Cardiac septum (tissue), 1 donor: ENCODE measurements around the gene PLTP. TPM values are rescaled to one million over a fixed set of nuclear protein-coding genes. Genes with fewer than 3 reads are reported as not detected.

Experiments
- DNase-seq: peaks from one replicate; pipeline ENCODE4 v3.0.0-alpha.2; 2020; ENCODE audit warnings: low spot score
- intact Hi-C: fragments of 100-400 bp; cut with DNase I; formaldehyde crosslinking; loops from one replicate; pipeline ENCODE4 v1.14.0; 2022
- total RNA-seq: library from RNA; stranded (reverse); fragmentation: NEBNext Ultra II Directional; extraction: Animal tissue kit (Norgen Biotek cat#: 25700); gene quantifications from one replicate; pipeline ENCODE4 v1.2.1, GENCODE V29; 2021
- donor health status: DM: no; HTN: no; CAD: no.

PLTP gene
- total RNA-seq, 1 donor from 2014 or later, result 37.1 TPM

- intact Hi-C loops, result no loop called here
- no peak for DNase-seq
These were observed 12.7 kb upstream of the PLTP start for GRCh38 chr20:45924391-45925261.

DNA sequence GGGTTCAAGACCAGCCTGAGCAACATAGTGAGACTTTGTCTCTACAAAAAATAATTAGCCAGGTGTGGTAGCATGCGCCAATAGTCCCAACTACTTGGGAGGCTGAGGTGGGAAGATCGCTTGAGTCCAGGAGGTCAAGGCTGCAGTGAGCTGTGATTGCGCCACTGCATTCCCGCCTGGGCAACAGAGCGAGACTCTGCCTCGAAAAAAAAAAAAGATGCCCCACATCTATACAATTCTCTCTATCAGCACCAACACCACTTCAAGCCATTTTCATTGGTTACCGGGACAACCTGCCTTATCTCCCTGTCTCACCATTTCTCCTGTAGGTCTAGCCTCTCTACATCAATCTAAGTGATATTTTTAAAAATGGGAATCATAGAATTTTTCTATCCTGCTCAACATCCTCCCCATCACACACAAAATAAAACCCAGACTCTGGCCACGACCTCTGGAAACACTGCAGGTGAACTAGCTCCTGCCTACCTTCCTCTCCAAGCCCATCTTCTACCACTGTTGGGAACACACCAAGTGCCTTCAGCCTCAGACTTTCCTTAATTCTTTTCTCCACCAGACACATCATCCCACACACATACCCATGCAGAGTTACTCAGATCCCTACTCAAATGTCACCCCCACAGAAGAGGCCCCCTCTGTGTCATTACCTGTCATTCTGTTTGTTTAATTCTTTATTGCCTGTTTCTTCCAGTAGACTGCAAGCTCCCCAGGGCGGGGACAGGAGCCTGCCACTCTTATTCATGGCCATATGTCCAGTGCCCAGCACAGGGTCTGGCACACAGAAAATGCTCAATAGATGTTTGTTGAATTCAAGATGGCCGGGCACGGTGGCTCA is 9.6 kb upstream of the PLTP start:
- intact Hi-C loops, result no loop called here
- no peak for DNase-seq

GRCh38 chr20:45920462-45921336 is 8.7 kb upstream of the PLTP start:
- DNase-seq, result no peak
- intact Hi-C loops, result no loop called here

GRCh38 chr20:45919542-45920399 is 7.8 kb upstream of the PLTP start:
- no peak for DNase-seq
- intact Hi-C loops, result no loop called here

DNA sequence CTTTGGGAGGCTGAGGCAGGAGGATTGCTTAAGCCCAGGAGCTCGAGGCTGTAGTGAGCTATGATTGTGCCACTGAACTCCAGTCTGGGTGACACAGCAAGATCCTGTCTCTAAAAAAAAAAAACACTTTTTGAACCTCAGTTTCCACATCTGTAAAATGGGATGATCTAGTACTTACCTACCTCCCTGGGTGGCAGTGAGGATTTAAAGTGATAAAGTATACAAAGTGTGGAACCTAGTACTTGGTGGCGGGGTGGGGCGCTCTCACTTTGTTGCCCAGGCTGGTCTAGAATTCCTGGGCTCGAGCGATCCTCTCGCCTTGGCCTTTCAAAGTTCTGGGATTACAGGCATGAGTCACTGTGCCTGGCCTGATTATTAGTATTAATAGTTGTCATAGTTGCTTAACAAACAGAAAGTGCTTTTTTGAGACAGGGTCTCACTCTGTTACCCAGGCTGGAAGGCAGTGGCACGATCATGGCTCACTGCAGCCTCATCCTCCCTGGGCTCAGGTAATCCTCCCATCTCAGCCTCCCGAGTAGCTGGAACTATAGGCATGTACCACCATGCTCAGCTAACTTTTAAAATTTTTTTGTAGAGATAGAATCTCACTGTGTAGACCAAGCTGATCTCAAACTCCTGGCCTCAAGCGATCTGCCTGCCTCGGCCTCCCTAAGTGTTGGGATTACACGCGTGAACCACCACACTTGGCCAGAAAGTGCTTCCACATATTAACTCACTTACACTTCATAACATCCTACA is 7.0 kb upstream of the PLTP start:
- no peak for DNase-seq
- intact Hi-C loops, result no loop called here

- intact Hi-C loops, result no loop called here
- no peak for DNase-seq
These were observed 6.3 kb upstream of the PLTP start for GRCh38 chr20:45918182-45918737.

DNA sequence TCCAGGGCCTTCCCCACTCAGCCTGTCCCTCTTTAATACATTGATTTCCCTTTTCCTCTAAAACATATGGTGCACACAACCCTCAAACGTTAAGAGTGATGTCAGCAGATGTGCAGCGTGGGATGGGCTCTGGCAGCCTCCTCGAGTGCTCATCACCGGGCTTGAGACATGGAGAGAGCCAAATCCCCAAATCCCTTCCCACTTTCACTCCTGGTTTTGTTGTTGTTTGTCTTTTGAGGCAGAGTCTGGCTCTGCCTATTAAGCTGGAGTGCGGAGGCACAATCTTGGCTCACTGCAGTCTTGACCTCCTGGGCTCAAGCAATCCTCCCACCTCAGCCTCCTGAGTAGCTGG is 5.8 kb upstream of the PLTP start:
- no peak for DNase-seq

DNA sequence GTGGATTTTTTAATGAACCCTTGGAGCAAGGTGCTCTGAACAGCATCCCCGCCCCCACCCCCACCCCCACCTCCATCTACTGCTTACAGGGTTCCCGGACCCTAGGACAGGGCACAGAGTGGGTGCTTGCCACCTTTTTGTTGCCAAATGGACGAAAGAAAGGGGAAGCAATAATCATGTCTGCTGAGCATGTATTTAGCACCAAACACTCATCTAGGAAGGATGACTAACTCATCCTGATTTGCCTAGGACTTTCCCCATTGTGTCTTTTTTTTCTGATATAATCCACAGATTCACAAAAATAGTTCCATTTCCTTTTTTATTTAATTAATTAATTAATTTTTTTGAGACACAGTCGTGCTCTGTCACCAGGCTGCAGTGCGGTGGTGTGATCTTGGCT is 1.2 kb upstream of the PLTP start:
- DNase-seq, result no peak
- intact Hi-C loops, result no loop called here

More for the DNA sequence above, 5.8 kb upstream of the PLTP start:
- intact Hi-C loops, result no loop called here

GRCh38 chr20:45912344-45912682 is 358 bp upstream of the PLTP start:
- DNase-seq, result no peak
- intact Hi-C loops, result no loop called here

DNA sequence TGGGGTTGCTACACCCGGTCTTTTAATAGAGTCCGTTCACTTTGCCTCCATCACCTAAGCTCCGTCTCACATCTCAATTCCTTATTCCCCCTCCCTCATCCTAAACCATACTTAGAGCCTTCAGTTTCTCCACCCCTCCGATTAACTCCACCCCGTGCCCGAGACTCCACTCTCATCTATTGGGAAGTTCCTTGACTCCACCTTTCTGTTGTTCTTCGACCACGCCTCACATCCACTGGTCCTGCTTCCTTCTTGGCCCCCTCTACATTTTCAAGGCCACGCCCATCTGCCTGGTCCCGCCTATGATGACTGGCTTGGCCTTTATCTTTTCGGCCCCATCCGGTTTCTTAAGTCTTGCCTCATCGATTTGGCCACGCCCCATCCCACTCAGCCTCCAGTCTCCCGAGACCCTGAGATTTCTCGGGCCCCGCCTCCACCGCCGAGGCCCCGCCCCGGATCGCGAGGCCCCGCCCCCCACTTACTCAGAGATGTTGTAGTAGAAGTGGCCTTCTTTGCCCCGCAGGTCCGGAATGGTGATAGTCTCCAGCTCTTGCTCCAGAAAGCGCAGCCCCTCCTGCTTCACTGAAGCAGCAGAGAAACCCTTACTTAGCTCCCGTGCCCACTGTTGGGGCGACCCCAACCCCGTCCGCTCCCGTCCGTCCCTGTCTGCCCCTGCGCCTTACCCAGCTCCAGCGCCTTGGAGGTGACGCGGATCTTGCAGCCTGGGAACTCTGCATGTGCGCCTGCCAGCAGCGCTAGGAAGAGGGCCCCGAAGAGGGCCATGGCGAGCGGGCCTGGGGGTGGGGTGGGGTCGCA is 1.1 kb downstream of the PLTP start:
- intact Hi-C loops, result no loop called here
- peak; percentile 97 for DNase-seq

GRCh38 chr20:45909817-45910669 is 1.9 kb downstream of the PLTP start:
- no peak for DNase-seq
- intact Hi-C loops, result no loop called here

- no peak for DNase-seq
- intact Hi-C loops, result no loop called here
These were observed 2.6 kb downstream of the PLTP start for GRCh38 chr20:45909336-45909808.

- no peak for DNase-seq
- intact Hi-C loops, result no loop called here
These were observed 3.9 kb downstream of the PLTP start for GRCh38 chr20:45908084-45908483.

DNA sequence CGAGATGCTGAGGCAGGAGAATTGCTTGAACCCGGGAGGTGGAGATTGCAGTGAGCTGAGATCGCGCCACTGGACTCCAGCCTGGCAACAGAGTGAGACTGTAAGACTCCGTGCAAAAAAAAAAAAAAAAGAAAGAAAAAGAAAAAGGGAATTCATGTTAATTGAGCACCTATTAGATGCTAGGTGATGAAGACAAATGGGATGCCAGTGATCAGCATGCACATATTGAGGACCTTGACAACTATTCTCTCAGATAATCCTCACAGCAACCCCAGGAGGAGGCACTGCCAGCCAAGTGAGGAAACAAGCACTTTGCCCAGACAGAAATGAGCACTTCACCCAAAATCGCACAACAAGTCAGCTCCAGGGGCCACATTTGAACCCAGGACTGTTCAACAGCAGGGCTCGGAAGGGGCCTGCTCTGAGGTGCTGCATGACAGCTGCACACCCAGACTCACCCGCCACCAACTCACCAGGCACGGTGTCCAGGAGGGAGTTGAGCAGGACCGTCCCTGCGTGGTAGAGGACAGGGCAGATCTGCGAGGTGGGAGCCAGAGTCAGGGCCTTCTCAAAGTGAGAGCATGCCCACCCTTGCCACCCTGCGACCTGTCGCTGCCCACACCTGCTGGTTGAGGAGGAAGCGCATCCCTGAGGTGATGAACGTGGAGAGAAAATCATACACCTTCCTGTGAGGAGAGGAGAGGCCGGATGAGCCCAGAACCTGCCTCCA is 4.6 kb downstream of the PLTP start:
- no peak for DNase-seq
- intact Hi-C loops, result no loop called here

DNA sequence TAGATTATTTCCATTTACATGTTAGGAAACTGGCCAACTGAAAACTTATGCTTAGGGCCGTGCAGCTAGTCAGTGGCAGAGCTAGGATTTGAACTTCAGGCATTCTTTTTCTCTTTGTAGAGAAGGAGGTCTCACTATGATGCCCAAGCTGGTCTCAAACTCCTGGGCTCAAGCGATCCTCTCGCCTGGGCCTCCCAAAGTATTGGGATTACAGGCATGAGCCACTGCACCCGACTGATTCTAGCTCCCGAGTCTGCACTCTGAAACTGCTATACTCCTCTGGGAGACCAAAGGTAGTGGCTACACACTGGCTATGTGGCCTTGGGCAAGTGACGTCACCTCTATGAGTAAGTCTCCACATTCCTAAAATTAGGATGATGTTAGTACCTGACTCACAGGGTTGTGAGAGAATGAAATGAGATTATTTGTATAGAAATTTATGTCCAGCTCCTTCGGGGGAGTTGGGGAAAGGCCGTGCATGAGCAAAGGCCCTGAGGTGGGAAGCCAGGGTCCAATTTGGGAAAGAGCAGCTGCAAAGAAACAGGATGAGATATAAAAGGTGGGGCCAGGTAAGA is 6.4 kb downstream of the PLTP start:
- intact Hi-C loops, result no loop called here

More for the DNA sequence above, 6.4 kb downstream of the PLTP start:
- DNase-seq, result no peak
